Glomerular visceral epithelial cell (primary cell): Measurements from ENCODE around the gene HOTAIR.

Experiments
- DNase-seq: peaks from one replicate; pipeline ENCODE4 v3.0.0-alpha.2; 2016; ENCODE audit errors: extremely low spot score

Gene HOTAIR

DNA sequence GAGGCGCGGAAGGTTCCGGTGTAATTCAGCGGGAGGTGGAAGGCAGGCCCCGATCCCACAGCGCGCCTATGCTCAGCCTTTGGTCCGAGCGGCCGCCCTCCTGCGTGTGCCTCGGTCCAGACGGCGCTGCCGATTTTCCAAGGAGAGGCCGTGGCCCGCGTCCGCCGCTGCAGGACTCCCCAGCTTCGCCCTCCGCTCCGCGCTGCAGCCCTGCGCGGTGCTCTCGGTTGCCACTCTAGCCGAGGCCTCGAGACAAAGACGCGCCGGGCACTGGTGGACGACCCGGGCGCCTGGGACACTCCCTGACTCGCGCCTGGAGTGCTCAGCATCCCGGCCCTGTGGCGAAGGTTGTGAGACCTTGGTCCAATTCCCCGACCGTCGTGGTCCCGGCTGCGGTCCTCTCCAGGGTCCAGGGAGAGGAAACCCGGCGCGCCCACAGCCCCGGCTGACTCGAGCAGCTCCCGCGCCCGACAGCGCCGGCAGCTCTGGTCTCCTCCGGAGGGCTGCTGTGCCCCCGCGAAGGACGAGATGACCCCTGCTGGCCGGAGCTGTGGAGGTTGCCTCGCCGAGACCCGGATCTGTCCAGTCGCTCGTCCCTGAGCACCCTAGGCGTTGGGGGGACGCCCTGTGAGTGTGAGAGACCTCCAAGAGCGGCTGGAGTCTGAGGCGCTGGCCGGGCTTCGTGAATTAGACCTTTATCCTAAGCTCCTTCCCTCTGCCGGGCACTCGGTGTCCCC lies 13.6 kb downstream of the HOTAIR start:
- no peak for DNase-seq

DNA sequence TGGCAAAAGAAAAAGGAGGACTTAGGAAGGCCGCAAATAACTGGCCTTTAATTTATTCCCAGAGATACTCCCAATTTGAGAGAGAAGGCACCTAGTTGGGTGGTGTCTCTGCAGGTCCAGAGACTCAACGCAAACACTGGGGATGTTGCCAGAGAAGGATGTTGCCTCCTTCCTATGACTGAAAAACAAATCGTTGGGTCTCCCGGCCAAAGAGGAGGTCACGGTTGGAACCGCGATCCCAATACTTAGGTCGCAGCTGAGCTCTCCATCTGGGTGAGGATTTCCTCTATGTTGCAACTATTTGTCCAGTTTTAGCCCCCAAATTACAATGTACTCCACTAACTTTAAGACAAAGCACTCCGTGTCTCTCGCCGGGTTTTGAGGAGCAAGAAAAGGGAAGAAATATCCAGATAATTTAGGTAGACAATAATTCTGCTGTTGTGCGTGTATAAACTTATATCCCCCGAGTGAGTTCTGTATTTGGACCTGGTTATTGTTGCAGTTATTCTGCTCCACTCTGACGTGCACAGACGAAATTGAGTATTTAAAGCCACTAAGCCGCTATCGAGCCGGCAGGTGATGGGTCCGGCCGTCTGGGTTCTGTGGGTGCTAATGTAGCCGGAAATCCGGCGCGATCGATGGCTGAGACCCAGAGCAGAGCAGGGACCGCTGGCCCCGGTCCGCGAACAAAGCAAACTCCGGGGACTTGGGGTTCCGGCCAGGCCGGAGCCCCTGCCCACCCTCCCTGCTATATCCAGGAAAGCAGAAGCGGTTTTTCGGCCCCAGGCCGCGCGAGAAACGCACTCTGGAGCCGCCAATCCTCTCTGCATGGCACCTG lies 14.3 kb downstream of the HOTAIR start:
- DNase-seq = no peak

DNA sequence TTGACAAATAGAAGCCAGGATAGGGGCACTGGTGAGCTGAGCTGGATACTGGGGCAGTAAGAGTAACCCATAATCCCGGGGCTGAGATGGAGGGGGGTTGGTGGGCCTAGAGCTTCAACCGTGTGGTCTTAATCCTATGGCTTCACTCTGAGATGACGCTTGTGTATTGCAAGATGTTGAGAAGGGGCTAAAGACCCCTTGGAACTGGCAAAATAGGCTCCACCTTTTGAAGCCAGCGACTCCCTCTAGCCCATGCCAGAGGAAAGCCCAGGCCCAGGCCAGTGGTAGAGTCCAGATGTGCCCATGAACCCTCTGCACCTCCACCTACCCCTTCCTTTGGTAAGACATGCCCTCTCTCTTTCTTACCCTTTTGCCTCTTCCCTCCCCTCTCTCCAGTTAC lies 15.4 kb downstream of the HOTAIR start:
- no peak for DNase-seq

DNA sequence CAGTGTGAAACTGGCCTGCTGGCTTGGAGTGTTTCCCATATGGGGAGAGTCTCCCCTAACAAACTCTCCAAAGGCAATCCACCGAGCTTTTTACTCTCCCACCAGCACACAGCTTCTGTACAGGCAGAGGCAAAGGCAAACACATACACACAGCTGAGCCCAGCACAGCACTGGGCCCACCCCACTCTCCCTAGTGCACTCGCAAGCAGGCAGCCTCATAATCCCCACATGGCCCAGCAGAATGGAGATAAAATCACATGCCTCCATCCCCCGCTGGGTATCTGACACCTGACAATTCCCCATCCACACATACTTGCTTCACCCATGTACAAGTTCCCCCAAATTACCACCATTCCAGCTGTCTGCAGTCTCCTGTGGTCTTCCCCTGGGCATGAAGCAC lies 16.6 kb downstream of the HOTAIR start:
- DNase-seq = no peak

DNA sequence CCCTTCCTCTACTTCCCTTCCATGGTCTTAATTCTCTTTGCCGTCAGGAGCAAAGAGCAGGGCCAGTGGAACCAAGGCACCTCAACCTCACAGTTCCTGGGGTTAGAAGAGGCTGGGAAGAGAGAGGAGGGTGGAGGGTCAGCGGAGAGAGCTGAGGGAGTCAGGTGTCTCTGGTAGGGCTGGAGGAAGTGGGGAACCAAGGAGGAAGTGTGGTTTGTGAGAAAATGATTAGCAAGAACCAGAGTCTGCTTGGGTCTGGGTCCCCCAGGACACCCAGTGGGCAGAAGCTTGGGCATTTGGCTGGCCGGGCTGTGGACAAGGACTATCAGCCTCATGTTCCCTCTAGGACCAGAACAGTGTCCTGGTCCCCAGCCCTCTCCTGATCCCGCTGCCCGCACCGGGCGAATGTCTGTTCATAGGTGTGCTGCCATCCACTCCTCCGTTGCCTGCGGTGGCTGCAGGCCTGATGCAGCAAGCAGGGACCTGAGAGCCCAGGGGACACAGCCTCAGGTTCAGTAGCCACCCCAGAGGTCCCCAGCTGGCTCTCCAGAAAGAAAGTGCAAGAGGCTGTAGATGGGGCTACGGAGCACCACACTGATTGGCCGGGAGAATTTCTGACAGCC lies 17.7 kb downstream of the HOTAIR start:
- DNase-seq = no peak

DNA sequence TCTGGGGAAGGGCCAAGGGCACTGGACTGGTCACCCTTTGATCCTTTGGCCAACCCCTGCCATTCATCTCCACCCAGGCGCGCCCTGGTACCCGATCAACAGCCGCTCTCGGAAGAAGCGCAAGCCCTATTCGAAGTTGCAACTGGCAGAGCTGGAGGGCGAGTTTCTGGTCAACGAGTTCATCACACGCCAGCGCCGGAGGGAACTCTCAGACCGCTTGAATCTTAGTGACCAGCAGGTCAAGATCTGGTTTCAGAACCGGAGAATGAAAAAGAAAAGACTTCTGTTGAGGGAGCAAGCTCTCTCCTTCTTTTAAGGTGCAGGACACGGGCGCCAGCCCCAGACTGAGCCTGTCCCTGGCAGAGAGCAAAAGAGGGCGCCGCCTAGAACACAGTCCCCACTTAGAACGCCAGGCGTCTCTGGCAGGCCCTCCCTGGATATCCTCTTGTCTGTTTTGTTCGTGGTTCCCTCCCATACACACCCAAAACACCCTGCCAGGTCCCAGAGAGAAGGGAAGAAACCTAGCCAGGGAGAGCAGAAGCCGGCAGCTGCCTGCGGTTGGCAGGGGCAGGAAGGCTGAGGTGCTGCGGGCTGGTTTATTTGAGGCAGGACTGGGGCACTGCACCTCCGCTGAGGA lies 18.4 kb downstream of the HOTAIR start:
- DNase-seq = no peak

DNA sequence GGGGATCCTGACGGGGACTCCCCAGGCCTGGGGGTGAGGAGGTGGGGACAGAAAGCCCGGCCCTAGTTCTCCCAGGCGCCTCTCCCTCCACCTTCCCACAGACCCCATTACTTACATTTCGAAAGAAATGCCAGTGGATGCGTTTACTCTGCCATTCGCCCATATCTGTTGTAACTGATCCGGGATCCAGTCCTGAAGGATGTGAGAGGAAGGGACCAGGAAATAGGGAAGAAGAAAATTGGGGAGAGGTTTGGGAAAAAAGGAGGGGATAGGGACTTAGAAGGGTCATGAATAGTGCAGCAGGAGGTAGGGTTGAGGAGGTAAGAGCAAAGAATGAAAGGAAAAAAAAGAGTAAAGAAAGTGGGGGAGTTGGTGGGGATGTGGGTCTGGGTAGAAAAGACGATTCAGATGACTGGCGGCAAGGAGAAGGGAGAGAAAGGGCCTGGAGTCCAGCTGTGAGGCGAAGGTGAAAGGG lies 18.9 kb downstream of the HOTAIR start:
- DNase-seq = no peak

DNA sequence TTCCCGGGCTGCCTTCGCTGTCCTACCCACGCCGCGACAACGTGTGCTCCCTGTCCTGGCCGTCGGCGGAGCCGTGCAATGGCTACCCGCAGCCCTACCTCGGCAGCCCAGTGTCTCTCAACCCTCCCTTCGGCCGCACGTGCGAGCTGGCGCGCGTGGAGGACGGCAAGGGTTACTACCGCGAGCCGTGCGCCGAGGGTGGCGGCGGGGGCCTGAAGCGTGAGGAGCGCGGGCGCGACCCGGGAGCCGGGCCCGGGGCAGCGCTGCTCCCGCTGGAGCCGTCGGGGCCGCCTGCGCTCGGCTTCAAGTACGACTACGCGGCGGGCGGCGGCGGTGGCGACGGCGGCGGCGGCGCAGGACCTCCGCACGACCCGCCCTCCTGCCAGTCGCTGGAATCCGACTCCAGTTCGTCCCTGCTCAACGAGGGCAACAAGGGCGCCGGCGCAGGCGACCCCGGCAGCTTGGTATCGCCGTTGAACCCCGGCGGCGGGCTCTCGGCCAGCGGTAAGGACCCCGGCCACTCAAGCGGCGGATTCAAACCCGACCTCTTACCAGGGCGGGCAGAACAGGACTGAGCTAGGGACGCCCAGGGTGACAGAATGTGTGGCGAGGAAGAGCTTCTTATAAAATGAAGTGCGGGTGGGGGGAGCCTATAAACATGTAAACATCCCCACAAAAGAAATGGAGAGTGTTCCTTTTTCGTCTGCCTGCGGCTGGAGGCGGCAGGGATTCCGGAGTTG lies 19.5 kb downstream of the HOTAIR start:
- DNase-seq = no peak

DNA sequence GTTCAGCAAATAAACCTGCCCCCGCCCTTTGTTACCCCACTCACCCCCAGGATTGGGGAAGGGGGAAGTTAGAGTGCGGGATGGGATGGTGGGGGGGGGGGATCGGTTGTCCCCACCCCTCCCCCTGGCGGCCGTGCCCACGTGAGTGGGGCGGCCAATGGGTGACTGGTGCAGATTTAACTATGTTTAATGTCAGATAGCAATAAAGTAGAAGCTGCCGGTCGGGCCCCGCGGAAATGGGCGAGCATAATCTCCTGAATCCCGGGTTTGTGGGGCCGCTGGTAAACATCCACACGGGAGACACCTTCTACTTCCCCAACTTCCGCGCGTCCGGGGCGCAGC lies 20.1 kb downstream of the HOTAIR start, which contains the start of gene HOXC12:
TSS of gene HOXC12 (plus strand) at position 210 of the 342 bp plus-strand sequence. CDS start at position 237, 27 bp downstream.
- no peak for DNase-seq

DNA sequence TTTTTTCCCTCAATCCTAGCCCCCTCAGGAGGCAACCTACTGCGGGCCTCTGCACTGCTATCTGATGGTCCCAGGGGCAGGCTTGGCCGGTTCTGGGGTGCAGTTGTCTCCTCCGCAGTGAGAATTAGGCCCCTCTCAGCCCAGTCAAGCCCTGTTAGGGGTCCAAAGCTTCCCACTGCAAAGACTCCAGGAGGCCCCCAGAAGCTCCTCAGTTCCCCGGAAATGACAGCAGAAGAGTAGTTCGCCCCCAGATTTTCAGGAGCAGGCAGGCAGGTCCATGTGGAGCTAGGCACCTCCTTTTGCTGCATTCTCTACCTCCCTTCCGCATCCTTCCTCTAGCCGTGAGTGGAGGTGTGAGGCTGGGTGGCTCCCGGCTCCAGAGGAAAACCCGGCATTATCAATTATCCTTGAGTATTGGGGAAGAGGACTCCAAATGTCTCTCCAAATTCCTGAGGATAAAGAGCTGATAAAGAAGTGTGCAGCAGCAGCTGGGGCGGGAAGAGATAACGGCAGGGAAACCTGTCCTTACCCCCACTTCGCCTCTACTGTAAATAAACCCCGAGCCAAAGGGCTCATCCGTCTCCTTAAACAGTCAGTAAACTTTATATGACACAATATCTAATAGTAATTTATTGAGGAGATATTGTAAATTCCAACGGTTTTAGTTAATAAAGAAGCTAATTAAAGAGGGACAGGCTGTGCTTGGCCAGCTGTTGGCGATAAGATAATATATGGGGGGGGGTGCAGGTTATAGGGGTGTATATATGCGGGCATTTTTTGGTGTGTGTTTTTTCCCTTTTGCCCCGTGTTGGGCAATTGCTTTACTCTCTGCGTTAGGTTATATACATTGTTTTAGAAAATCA lies 20.7 kb downstream of the HOTAIR start:
- DNase-seq = no peak

DNA sequence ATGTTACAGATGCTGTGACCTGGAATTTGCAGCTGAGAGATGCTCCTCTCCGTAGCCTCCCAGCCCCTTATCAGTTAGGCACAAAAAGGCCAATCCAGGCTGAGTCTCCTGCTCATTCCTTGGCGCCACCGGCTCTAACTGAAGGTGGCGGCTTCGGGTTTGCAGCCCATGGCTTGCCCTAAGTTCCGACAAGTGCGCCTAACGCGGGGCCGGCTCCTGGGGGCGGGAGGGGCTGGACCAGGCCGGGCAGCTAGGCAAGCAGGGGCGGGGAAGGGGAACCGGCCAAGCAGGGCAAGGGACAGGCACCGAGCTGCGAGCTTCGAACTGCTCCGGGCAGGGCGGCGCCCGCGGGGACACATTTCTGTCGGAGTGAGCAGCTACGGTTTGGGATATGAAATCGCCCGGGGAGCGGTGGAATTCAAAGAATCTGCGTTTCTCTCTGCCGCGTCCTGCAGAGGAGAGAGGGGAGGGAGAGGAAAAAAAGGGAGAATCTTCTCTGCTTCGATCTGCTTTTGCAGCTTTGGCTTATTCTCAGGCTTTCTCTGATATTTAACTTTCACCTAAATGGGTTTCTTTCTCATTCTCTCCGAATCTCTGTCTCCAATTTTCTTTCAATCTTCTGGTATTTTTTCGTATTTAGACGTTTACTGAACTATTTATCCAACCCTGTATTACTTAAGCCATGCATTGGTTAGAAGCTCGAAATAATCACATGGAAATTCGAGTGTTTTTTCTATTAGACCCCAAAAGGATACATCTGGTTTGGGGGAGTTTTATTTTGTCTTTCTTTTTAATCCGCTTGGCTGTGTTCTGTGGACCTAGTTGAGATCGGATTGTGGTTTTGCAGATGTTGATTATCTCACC lies 21.7 kb downstream of the HOTAIR start:
- peak; percentile 24 for DNase-seq

DNA sequence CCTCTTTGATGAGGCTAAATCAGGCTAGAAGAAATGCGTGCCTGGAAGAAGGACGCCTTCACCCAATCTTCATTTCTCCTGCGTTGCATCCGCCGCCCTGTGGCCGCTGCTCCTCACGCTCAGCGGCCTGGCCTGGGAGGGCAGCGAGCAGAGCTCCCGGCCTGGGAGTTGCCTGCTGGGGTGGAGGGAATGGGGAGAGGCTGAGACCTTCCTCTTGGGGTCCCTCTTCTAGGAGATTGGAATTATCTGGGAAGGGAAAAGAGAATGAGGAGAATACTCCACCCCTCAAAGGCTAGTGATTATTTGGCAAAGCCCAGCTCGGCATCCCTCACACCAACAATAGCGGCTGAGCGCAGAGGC lies 22.4 kb downstream of the HOTAIR start:
- DNase-seq = no peak

DNA sequence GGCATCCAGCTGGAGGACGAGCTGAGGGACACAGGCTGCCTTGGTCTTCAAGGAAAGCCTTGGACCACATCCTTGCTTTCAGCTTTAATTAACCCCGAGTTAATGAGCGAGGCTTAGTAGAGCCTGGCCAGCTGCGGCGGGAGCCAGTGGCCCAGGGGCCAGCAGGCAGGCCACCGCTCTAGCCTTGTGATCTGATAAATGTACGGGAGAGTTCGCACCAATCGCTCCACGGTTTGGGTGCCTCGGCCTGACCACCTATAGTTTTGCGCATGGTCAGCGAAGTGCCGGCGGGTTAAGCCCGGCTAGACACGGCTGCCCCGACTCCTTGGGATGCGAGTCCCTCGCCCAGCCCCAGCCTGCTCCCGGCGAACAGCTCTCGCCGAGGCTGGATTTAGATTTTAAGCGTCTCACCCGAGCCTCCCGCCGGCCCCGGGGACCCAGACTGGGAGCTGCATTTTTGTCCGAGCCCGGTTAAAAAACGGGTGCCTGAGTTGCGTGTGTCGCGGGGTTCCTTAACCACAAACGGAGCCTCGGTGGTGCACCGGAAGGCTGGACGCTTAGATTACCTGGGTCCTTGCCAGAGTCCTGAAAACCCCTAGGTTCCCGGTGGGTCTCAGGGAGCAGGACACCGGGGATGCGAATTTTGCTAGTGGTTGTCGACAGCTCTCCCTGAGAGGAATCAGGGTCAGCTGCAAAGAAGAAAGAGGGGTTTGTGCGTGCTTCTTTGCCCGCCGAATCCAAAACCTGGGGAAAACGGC lies 23.0 kb downstream of the HOTAIR start:
- no peak for DNase-seq

DNA sequence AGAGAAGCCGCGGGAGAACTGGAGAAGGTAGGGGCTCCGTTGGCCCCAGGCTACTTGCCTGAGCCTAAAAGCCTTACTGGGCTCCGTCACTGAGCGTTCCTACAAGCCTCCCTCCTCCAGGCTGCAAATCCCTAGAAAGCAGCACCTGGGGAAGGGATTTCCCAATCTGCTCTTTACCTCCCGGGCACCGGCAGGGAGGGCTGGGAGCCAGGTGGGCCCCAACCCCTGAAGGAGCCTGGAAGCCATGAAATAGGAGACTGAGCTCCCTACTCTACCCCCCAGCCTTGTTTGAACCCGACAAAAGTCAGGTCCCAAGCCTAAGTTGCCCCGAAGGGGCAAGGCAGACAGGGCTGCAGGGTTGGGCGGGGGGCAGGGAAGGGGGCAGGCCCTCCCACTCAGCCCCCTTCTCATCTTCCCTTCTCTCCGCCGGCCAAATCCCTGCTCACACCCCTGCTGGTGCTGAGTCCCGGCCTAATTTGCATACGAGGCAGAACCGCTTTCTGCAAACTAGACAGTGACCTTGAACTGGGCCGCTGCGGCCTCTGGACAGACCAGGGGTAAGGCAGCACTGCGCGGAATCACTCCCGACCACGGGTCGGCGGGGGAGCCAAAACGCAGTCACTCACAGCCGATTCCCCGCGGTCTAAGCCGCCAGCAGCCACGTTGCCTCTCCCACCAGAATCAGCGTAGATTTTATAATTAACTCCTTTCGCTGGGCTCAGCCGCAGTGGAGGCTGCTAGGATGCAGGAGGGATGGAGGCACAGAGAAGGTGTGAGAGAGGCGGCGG lies 23.8 kb downstream of the HOTAIR start:
- no peak for DNase-seq

DNA sequence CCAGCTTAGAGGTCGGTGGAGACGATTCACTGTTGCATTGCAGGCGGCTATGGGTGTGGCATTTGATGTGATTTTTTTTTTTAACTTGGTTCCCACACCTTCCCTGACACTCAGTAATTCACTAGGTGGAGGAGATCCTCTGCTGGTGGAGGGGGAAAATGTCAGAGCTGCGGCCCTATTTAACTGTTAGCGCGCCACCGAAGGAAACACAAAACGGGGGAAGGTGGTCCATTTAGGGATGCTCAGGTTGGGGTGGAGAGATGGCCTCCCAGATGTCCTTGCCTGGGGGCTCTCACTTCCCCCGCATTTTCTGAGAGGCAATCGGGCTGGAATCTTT lies 24.3 kb downstream of the HOTAIR start:
- DNase-seq = no peak

DNA sequence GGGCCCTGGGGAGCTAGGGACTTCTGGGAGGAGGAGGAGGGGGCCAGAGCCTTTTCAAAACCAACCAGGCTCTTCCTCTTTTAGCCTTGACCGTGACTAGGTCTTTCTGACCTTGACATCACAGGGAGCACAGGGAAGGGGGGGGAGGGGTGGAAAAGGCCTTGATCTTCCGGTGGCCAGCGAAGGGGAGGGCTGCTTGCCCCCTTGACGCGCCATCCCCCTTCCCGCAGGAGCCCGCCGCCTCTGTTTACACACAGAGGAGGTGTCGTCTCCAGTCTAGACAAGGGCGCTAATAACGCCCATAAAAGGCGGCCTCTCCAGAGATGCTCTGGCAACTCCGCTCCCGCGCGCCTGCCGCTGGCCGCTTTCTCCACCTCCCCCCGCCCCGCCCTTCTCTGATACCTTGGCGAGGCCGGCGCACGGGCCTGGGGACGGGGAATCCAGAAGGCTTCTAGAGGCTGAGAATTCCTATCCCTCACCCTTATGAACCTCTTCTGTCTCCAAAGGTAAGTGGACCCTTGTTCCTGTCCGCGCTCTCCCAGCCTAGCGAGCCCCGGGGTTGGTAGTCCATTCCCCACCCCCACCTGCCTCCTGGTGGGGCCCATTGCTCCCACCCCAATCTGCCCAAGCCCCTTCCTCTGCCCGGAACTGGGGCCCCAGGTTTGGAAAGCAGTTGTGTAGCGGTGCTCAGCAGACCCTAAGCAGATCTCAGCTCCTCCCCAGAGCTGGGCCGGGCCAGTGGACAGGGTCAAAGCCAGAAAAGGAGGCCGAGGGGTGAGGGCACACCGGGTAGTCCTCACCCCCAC lies 24.9 kb downstream of the HOTAIR start:
- DNase-seq = no peak
